A673 (cell line): ENCODE data around the gene RECK.

Source experiments
- EZH2 ChIP-seq: fragments of 200-600 bp; sonication (generic); IDR thresholded peaks from 2 replicates; pipeline ENCODE4 v1.6.1; 2017; ENCODE audit warnings: borderline replicate concordance, low read depth, mild to moderate bottlenecking, mixed read lengths, antibody characterized with exemption, low read length; ENCODE audit not compliant: poor library complexity, severe bottlenecking
- TF ChIP-seq, protein P1 (sequence below): fragments of 300-800, 200-600 bp; sonication (generic); conservative IDR thresholded peaks from 2 replicates; pipeline ENCODE4 v1.5.1; 2017; ENCODE audit warnings: low read depth, mild to moderate bottlenecking, antibody characterized with exemption, low read length, moderate library complexity, mixed read lengths

DNA sequence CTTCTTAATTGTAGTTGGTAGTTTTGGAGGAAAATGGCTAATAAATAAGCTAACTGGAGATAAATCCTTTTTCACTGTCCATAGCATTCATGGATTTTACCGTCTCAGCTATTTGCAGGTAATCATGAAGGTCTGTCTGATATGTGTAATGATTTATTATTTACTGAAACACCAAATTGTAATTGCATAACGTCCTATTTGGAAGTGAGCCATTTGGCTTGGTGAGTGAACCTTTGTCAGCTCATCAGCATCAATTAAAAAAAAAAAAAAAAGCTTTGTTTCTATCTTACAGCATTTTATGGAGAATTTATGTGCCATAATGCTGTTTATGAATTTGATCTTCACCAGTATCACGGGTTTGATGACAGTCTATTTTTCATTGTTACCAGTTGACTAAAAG lies 20.2 kb downstream of the RECK start:
- TF ChIP-seq, protein P1, sequence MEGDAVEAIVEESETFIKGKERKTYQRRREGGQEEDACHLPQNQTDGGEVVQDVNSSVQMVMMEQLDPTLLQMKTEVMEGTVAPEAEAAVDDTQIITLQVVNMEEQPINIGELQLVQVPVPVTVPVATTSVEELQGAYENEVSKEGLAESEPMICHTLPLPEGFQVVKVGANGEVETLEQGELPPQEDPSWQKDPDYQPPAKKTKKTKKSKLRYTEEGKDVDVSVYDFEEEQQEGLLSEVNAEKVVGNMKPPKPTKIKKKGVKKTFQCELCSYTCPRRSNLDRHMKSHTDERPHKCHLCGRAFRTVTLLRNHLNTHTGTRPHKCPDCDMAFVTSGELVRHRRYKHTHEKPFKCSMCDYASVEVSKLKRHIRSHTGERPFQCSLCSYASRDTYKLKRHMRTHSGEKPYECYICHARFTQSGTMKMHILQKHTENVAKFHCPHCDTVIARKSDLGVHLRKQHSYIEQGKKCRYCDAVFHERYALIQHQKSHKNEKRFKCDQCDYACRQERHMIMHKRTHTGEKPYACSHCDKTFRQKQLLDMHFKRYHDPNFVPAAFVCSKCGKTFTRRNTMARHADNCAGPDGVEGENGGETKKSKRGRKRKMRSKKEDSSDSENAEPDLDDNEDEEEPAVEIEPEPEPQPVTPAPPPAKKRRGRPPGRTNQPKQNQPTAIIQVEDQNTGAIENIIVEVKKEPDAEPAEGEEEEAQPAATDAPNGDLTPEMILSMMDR, result no peak
- no peak for TF ChIP-seq EZH2
